Muscle layer of colon (tissue), 2 donors: ENCODE results near the gene UNC79.

Source experiments
- H3K27ac ChIP-seq: one replicate; pipeline ENCODE4 v1.7.0; 2013; ENCODE audit warnings: low read depth, mild to moderate bottlenecking, low read length, moderate library complexity
- H3K27me3 ChIP-seq, 2 donors: one replicate each; pipeline ENCODE4 v1.7.0; 2013; ENCODE audit warnings: low read length in 2 of 2, mild to moderate bottlenecking in 2 of 2; ENCODE audit not compliant: insufficient read depth in 2 of 2, control insufficient read depth in 1 of 2
- H3K36me3 ChIP-seq: one replicate; pipeline ENCODE4 v1.7.0; 2013; ENCODE audit warnings: mild to moderate bottlenecking, low read length; ENCODE audit not compliant: insufficient read depth
- H3K4me1 ChIP-seq: one replicate; pipeline ENCODE4 v1.7.0; 2013; ENCODE audit warnings: mild to moderate bottlenecking, low read length; ENCODE audit not compliant: insufficient read depth
- H3K4me3 ChIP-seq, 2 donors: one replicate each; pipeline ENCODE4 v1.7.0; 2013; ENCODE audit warnings: low read length in 2 of 2, low read depth in 1 of 2, mild to moderate bottlenecking in 1 of 2, moderate library complexity in 1 of 2
- H3K9ac ChIP-seq: one replicate; pipeline ENCODE4 v1.7.0; 2013; ENCODE audit warnings: low read length
- H3K9me3 ChIP-seq: one replicate; pipeline ENCODE4 v1.7.0; 2013; ENCODE audit warnings: mild to moderate bottlenecking, low read length
- donor health status: abdominal sarcoma.
- donor health status: Adenocarcinoma of cecum.

UNC79 gene

DNA sequence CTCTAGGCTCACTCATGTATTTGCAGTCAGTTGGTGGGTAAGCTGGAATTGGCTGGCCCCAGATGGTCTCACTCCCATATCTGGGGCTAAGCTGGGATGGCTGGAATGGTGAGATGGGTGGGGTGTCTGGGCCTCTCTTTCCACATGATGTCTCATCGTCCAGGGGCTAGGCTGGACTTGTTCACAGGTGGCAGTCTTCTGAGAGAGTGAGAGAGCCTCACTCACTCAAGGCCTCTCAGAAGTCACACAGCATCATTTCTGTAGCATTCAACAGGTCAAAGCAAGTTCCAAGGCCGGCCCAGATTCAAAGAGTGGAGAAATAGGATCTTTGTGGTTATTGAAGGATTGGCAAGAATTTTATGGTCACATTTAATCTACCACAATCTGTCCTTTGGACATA, 102.7 kb downstream of the UNC79 start:
- Histone ChIP-seq H3K27me3 (no peaks in the 10 kb centered on the region), H3K36me3 (no peaks in the 10 kb centered on the region), H3K27ac (no peak overlapping the region), H3K9ac (no peak overlapping the region), H3K4me1 (no peaks in the 10 kb centered on the region), H3K9me3 (no peaks in the 10 kb centered on the region), H3K4me3 (no peak overlapping the region)

DNA sequence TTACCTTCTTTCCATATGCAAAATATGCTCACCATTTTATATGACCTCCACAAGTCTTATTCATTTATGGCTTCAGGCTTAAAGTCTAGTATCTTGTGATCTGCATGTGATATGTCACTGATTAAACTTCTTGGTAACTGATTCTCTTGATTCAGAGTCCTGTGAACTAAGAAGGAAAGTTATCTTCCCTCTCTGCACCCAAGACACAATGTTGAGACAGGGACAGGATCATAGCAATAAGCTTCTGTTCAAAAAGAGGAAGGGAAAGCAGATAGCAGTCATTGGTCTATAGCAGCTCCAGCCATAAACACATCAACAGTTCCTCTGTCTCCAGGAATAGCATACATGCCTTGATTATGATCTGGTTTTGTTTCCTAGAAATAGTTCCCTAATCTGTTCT, 103.1 kb downstream of the UNC79 start:
- Histone ChIP-seq H3K27me3 (no peaks in the 10 kb centered on the region), H3K9me3 (no peaks in the 10 kb centered on the region), H3K9ac (no peak overlapping the region), H3K4me3 (no peak overlapping the region), H3K27ac (no peak overlapping the region), H3K36me3 (no peaks in the 10 kb centered on the region), H3K4me1 (no peaks in the 10 kb centered on the region)

DNA sequence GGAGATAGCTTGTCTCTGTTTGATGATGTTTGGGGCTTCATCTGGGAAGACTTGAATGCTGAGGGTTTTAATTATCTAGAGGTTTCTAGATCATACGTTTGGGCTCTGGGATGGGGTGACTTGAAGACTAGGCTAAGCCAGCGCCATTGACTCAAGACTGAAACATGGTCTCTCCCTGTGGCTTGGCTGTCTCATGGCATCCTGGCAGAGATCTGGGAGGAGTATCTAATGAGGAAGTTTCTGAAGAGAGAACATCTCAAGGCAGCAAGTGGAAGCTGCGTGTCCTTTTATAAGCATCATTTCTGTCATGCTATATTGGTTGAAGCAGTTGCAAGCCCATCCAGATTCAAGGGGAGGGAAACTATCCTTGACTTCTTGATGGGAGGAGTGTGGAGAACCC, 104.8 kb downstream of the UNC79 start:
- Histone ChIP-seq H3K4me1 (no peaks in the 10 kb centered on the region), H3K27ac (no peak overlapping the region), H3K9me3 (no peaks in the 10 kb centered on the region), H3K27me3 (no peaks in the 10 kb centered on the region), H3K36me3 (no peaks in the 10 kb centered on the region), H3K9ac (no peak overlapping the region), H3K4me3 (no peak overlapping the region)

DNA sequence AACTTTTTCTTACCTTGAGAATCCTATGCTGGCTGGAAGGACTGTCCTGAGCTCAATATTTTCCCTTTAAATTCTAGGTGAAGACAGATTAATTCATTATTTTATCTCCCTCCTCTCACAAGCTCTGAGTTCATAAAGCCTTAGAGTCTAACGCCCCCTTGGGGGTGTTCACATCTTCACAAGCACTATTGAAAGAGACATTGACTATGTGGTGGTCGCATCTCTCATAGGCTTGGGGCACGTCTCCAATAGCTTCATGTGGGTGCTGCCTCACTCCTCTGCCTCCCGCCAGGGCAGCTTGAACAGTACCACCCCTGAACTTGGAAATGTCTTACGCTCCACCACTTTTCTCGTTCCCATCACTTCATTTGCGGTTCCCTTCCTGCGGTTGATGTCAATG, 106.2 kb downstream of the UNC79 start:
- no peaks in the 10 kb centered on the region for H3K9me3 ChIP-seq
- no peak overlapping the region for H3K4me3 ChIP-seq
- H3K27ac ChIP-seq = no peak overlapping the region
- H3K4me1 ChIP-seq = no peaks in the 10 kb centered on the region
- no peak overlapping the region for H3K9ac ChIP-seq
- H3K36me3 ChIP-seq = no peaks in the 10 kb centered on the region
- H3K27me3 ChIP-seq = no peaks in the 10 kb centered on the region

DNA sequence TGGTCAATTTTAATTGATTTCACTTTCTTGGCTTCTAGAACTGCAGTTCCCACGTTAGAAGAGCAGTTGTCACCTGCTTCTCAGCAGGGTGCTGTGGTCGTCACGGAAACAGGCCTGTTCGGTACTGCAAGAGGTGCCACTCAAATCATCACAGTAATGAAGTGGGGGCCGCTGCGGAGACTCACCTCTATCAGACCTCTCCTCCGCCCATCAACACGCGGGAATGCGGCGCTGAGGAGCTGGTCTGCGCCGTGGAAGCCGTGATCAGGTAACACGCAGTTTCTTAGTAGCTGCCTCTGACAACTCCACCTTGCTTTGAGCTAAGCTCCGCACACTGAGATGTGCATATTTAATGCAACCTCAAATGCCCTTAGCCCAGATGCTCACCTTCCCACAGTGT, 107.2 kb downstream of the UNC79 start:
- H3K36me3 ChIP-seq = no peaks in the 10 kb centered on the region
- no peak overlapping the region for H3K4me3 ChIP-seq
- H3K9ac ChIP-seq = no peak overlapping the region
- no peak overlapping the region for H3K27ac ChIP-seq
- no peaks in the 10 kb centered on the region for H3K9me3 ChIP-seq
- no peaks in the 10 kb centered on the region for H3K4me1 ChIP-seq
- no peaks in the 10 kb centered on the region for H3K27me3 ChIP-seq

DNA sequence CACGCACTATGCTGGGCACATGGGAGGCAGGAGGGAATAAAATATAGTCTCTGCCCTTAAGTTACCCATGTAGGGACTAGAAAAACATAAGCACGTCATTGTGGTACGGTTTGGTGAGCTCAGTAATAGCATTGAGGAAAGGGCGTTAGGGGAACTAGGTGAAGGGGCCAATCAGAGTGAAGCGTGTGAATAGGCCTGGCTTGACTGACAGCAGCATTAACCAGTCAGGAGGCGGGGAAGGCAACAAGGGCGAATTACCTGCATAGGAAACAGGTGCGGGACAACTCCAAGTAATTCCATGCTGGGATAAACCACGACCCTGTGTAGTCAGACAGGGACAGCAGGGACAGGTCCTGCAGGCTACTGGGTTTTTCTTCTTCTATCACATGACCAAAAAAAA, 107.7 kb downstream of the UNC79 start:
- Histone ChIP-seq H3K36me3 (no peaks in the 10 kb centered on the region), H3K4me1 (no peaks in the 10 kb centered on the region), H3K4me3 (no peak overlapping the region), H3K27me3 (no peaks in the 10 kb centered on the region), H3K9me3 (no peaks in the 10 kb centered on the region), H3K27ac (no peak overlapping the region), H3K9ac (no peak overlapping the region)

DNA sequence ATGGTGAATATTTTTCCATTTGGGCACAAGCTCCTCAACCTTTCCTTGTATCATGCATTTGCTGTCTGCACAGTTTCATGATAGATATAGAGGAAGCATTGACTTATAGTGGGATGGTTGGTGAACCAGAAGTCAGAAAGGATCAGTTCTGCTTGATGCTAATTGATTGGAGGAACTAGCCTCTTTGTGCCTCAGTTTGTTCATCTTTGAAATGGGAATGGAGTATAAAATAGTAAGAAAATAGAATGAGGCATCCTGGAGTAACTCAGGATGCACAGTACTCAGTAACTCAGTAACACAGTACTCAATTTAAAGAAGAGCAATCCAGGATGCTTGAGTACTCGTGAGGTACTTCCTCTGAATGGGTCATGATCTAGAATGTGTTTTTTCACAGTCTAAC, 109.5 kb downstream of the UNC79 start:
- H3K9me3 ChIP-seq = no peaks in the 10 kb centered on the region
- no peak overlapping the region for H3K27ac ChIP-seq
- no peaks in the 10 kb centered on the region for H3K36me3 ChIP-seq
- no peak overlapping the region for H3K9ac ChIP-seq
- H3K4me3 ChIP-seq = no peak overlapping the region
- H3K4me1 ChIP-seq = no peaks in the 10 kb centered on the region
- H3K27me3 ChIP-seq = no peaks in the 10 kb centered on the region

DNA sequence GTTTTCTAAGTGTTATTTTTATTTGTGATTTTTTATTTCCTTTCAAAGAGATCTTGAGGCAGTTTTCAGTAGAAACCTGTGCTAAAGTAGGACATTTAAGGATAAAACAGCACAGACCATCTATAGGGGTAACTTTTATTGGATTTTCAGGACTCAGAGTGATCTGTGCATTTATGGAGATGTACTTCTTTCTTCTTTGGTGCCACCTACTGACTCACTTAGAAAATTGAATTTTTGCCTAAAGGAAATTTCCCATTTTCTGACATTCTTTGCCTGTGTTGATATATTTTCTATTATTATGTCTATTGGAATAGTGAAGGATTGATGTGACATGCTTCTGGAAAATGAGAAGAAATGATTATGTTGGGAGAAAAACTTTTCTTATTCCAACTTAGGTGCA, 113.0 kb downstream of the UNC79 start:
- Histone ChIP-seq H3K27ac (no peak overlapping the region), H3K36me3 (no peaks in the 10 kb centered on the region), H3K9me3 (no peaks in the 10 kb centered on the region), H3K4me1 (no peaks in the 10 kb centered on the region), H3K4me3 (no peak overlapping the region), H3K9ac (no peak overlapping the region), H3K27me3 (no peaks in the 10 kb centered on the region)

DNA sequence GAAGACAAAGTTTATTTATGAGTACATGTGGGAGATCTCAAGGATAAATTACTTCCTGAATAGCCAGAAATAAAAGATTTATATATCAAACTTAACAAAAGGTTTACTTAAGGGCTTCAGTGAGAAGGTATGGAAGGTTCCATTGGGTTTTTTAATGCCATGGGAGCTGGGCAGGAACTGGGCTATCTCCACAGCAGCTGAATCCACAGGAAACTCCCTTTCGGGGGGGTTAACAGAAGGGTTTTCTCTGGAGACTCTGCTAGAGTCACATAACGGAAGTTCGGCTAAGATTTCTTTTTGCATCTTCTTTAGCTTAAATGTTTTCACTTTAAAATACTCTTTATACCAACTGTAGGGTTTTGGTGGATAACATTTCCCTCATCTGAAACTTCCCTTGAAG, 113.5 kb downstream of the UNC79 start:
- Histone ChIP-seq H3K36me3 (no peaks in the 10 kb centered on the region), H3K4me1 (no peaks in the 10 kb centered on the region), H3K9me3 (no peaks in the 10 kb centered on the region), H3K27ac (no peak overlapping the region), H3K4me3 (no peak overlapping the region), H3K9ac (no peak overlapping the region), H3K27me3 (no peaks in the 10 kb centered on the region)

DNA sequence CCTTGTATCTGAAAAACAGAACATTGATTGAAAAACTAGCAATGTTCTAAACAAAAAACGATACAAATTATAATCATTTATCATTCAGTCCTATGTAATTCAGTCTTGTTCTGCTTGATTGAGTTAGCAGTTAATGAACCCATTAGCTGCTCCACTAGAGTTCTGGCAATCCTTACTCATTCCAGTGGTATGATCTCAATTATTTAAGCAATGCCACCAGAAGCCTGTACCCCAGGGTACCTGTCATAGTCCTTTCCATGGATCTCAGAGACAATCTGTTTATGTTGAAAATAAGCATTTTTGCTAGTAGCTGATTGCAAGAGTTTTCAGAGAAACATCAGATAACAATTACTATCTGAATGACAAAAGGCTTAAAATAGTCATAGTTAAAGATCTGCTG, 115.9 kb downstream of the UNC79 start:
- no peak overlapping the region for H3K27ac ChIP-seq
- no peaks in the 10 kb centered on the region for H3K4me1 ChIP-seq
- no peak overlapping the region for H3K9ac ChIP-seq
- no peaks in the 10 kb centered on the region for H3K36me3 ChIP-seq
- no peaks in the 10 kb centered on the region for H3K27me3 ChIP-seq
- H3K9me3 ChIP-seq = no peaks in the 10 kb centered on the region
- no peak overlapping the region for H3K4me3 ChIP-seq

DNA sequence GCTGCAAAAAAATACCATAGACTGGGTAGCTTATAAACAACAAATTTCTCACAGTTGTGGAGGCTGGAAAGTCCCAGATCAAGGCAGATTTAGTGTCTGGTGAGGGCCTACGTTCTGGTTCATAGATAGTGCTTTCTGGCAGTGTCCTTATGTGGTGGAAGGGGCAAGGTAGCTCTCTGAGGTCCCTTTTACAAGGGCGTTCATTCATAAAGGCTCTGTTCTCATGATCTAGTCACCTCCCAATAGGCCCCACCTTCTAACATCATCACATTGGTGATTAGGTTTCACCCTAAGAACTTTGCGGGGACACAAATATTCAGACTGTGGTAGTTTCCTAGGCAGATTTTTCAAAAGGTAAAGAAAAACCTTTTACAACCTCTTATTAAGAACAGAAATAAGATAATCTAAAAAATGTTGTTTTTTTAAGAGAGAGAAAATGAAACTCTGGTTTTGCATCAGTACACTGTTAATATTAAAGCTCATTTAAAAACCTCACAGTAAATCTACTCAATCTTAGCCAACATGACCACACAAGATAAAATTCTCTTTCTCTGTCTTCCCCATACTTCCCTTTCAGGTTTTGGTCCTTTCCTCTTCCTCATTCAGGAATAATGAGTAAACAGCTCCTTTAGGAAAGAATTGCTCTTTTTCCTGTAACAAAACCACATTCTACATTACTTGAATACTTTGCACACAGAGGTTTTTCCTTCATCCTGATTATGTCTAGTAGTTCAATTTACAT, 117.5 kb downstream of the UNC79 start:
- Histone ChIP-seq H3K9me3 (no peaks in the 10 kb centered on the region), H3K4me1 (no peaks in the 10 kb centered on the region), H3K27ac (no peak overlapping the region), H3K36me3 (no peaks in the 10 kb centered on the region), H3K27me3 (no peaks in the 10 kb centered on the region), H3K4me3 (no peak overlapping the region), H3K9ac (no peak overlapping the region)

DNA sequence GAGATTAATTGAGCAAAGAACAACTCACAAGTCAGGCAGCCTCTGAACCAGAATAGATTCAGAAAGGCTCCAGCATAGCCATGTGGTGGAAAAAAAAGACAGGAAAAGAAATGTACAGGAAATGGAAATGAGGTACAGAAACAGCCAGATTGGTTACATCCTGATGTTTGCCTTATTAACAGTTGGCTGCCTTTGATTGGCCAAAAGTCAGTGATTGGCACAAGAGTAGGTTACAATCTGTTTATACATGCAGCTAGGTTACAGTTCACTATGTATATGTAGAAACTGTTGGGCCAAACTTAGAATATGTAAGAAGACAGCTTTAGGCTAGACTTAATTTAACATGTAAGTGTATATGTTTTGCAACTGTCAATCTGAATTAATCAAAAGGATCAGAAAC, 118.9 kb downstream of the UNC79 start:
- Histone ChIP-seq H3K27ac (no peak overlapping the region), H3K9me3 (no peaks in the 10 kb centered on the region), H3K9ac (no peak overlapping the region), H3K4me3 (no peak overlapping the region), H3K27me3 (no peaks in the 10 kb centered on the region), H3K4me1 (no peaks in the 10 kb centered on the region), H3K36me3 (no peaks in the 10 kb centered on the region)
